ENCODE results near the gene WDR70. TPM values are rescaled to one million over a fixed set of nuclear protein-coding genes. Genes with fewer than 3 reads are reported as not detected.
"Not testable (repeated sequence)": the region's sequence is repeated elsewhere in the genome, so short reads cannot be mapped to it uniquely, and the experiment has no call there.

The WDR70 gene
- total RNA-seq, result 10 to 100 TPM; 32.7 to 58.5 TPM

DNA sequence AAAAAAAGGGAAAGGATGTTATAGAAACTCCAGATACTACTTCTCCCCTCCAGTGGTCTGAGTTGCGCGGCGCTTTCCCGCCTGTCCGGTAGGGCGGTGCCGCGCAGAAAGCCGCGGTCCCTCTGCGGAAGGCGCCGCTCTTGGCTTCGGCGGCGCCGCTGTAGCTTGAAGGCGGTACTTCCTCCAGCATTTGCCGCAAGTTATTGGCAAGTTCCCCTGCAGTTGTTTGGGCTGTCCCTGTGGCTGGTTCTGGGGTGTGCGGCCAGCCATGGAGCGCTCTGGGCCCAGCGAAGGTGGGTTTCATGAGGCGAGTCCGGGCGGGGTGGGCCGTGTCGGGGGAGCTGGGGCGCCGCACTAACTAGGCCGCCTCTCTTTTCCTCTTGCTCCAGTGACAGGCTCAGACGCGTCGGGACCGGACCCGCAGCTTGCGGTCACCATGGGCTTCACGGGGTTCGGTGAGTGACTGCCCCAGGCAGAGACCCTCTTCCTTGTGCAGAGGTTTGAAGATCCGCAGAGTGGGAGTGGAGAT lies at the start of gene WDR70:
Gene WDR70, plus strand, starts transcription at position 219 of the 529 bp plus-strand sequence. Its CDS starts 50 bp downstream, at position 269.
- not testable (repeated sequence) for H3K9me3 Mint-ChIP-seq, H3K36me3 Mint-ChIP-seq, H3K27me3 Mint-ChIP-seq
- Mint-ChIP-seq H3K4me3 (peak within 1 kb of the TSS; percentile 99), H3K4me1 (ENCODE audit: low read depth in 2 of 2) (peaks cover 6 to 12% of the 10 kb centered on the region in 2 donors), H3K27ac (peak within 1 kb of the TSS; percentile 75 to 80)
- DNase-seq (ENCODE audit: low spot score) (peak; percentile 91), ATAC-seq (peak; percentile 99)

DNA sequence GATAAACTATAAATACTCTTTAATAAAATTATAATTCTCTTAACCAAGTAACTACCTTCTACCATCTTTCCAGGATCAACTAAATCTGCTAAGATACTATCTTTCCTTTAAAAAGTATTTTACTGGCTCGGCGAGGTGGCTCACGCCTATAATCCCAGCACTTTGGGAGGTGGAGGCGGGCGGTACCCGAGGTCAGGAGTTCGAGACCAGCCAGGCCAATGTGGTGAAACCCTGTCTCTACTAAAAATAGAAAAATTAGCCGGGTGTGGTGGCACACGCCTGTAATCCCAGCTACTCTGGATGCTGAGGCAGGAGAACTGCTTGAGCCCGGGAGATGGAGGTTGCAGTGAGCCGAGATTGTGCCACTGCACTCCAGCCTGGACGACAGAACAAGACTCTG lies 44.4 kb upstream of the WDR70 start:
- H3K27ac Mint-ChIP-seq; ATAC-seq; H3K4me3 Mint-ChIP-seq; H3K27me3 Mint-ChIP-seq; H3K9me3 Mint-ChIP-seq; DNase-seq (ENCODE audit: low spot score); H3K4me1 Mint-ChIP-seq (ENCODE audit: low read depth in 2 of 2): not testable (repeated sequence)
- H3K36me3 Mint-ChIP-seq, result peaks cover 11% of the 10 kb centered on the region

GRCh38 chr5:37342741-37343140 lies 36.4 kb upstream of the WDR70 start:
- H3K4me1 Mint-ChIP-seq (ENCODE audit: low read depth in 2 of 2); ATAC-seq; H3K9me3 Mint-ChIP-seq; DNase-seq (ENCODE audit: low spot score); H3K27me3 Mint-ChIP-seq; H3K27ac Mint-ChIP-seq; H3K4me3 Mint-ChIP-seq: not testable (repeated sequence)
- peaks cover 12% of the 10 kb centered on the region for H3K36me3 Mint-ChIP-seq

DNA sequence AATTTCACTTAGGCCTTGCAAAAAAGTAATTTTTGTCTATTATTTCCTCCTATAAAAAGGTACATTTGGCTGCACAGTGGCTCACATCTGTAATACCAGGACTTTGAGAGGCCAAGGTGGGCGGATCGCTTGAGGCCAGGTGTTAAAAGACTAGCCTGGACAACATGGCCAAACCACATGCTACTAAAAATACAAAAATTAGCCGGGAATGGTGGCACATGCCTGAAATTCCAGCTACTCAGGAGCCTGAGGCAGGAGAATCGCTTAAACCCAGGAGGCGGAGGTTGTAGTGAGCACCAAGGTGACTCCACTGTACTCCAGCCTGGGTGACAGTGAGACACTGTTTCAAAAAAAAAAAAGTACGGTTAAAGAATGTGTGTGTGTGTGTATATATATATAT lies 24.0 kb upstream of the WDR70 start:
- Mint-ChIP-seq H3K4me3 (no peak overlapping the region), H3K36me3 (no peaks in the 10 kb centered on the region), H3K27me3 (no peaks in the 10 kb centered on the region), H3K9me3 (no peaks in the 10 kb centered on the region), H3K4me1 (ENCODE audit: low read depth in 2 of 2) (no peaks in the 10 kb centered on the region), H3K27ac (no peak overlapping the region)
- ATAC-seq, result no peak
- no peak for DNase-seq (ENCODE audit: low spot score)

- H3K4me3 Mint-ChIP-seq, result peak overlapping the region; percentile 99
- H3K36me3 Mint-ChIP-seq, result peaks cover 12% of the 10 kb centered on the region
- peak overlapping the region; percentile 86 to 96 for H3K27ac Mint-ChIP-seq
- H3K4me1 Mint-ChIP-seq (ENCODE audit: low read depth in 2 of 2), result peaks cover 26 to 36% of the 10 kb centered on the region in 2 donors
- ATAC-seq, result peak in 1 of 2 donors; percentile 62
- peaks cover 0 to 2% of the 10 kb centered on the region in 2 donors for H3K27me3 Mint-ChIP-seq
- H3K9me3 Mint-ChIP-seq, result no peaks in the 10 kb centered on the region
- DNase-seq (ENCODE audit: low spot score), result no peak
These were observed 8.6 kb upstream of the WDR70 start for GRCh38 chr5:37370550-37370863.

- H3K27ac Mint-ChIP-seq, result peak within 1 kb of the TSS; percentile 86 to 96
- H3K9me3 Mint-ChIP-seq, result no peaks in the 10 kb centered on the region
- H3K27me3 Mint-ChIP-seq, result peaks cover 0 to 2% of the 10 kb centered on the region in 2 donors
- ATAC-seq (peak; percentile 97 to 98), DNase-seq (ENCODE audit: low spot score) (peak; percentile 92)
- peak within 1 kb of the TSS; percentile 99 for H3K4me3 Mint-ChIP-seq
- peaks cover 12% of the 10 kb centered on the region for H3K36me3 Mint-ChIP-seq
- H3K4me1 Mint-ChIP-seq (ENCODE audit: low read depth in 2 of 2), result peaks cover 23 to 36% of the 10 kb centered on the region in 2 donors
These were observed 8.0 kb upstream of the WDR70 start, which contains the start of gene NUP155 for GRCh38 chr5:37370864-37371726. Gene NUP155, minus strand, starts transcription at chr5:37371106. Its CDS starts 129 bp downstream, at chr5:37370977.

GRCh38 chr5:37375091-37375490 lies 4.0 kb upstream of the WDR70 start:
- Mint-ChIP-seq H3K27me3 (peaks cover 0 to 2% of the 10 kb centered on the region in 2 donors), H3K4me3 (no peak overlapping the region), H3K4me1 (ENCODE audit: low read depth in 2 of 2) (peaks cover 14 to 24% of the 10 kb centered on the region in 2 donors), H3K9me3 (no peaks in the 10 kb centered on the region), H3K27ac (no peak overlapping the region), H3K36me3 (peaks cover 6% of the 10 kb centered on the region)
- ATAC-seq (no peak), DNase-seq (ENCODE audit: low spot score) (no peak)

DNA sequence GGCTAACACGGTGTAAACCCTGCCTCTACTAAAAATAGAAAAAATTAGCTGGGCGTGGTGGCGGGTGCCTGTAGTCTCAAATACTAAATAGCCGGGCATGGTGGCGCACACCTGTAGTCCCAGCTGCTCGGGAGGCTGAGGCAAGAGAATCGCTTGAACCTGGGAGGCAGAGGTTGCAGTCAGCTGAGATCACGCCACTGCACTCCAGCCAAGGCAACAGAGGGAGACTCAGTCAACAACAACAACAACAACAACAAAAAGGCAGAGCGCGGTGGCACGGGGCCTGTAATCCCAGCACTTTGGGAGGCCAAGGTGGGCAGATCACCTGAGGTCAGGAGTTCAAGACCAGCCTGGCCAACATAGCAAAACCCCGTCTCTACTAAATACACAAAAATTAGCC lies 1.1 kb upstream of the WDR70 start:
- not testable (repeated sequence) for ATAC-seq; DNase-seq (ENCODE audit: low spot score); H3K9me3 Mint-ChIP-seq; H3K36me3 Mint-ChIP-seq; H3K27me3 Mint-ChIP-seq
- peak overlapping the region; percentile 60 for H3K4me3 Mint-ChIP-seq
- H3K27ac Mint-ChIP-seq, result peak overlapping the region in 1 of 2 donors; percentile 44
- H3K4me1 Mint-ChIP-seq (ENCODE audit: low read depth in 2 of 2), result peaks cover 6 to 12% of the 10 kb centered on the region in 2 donors

DNA sequence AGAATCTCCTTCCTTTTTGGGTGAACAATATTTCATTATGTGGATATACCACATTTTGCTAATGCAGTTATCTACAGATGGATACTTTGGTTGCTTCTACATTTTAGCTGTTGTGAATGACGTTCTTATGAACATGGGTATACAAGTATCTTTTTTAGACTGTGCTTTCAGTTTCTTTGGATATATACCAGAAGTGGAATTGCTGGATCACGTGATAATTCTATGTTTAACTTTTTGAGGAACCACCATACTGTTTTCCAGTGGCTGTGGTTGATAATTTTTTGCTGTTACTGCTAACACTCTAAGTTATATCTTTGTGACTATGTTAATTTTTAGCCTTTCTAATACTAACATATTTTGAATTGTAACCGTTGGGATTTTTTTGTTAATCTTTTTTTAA lies 12.5 kb downstream of the WDR70 start:
- Mint-ChIP-seq H3K27me3 (no peaks in the 10 kb centered on the region), H3K9me3 (no peaks in the 10 kb centered on the region), H3K4me1 (ENCODE audit: low read depth in 2 of 2) (peaks cover 0 to 3% of the 10 kb centered on the region in 2 donors), H3K36me3 (peaks cover 17% of the 10 kb centered on the region), H3K4me3 (no peak overlapping the region), H3K27ac (no peak overlapping the region)
- ATAC-seq (no peak), DNase-seq (ENCODE audit: low spot score) (no peak)

DNA sequence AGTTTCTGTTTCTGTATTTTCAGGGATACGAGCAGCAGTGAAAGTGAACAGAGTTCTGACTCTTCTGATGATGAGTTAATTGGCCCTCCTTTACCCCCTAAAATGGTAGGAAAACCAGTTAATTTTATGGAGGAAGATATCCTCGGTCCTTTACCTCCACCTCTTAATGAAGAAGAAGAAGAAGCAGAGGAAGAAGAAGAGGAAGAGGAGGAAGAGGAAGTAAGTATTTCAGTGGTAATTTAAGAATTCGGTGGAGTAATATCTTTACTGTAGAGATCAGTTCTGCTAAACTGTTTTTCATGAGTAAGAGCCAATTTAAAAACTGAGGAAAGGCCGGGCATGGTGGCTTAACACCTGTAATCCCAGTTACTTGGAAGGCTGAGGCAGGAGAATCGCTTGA lies 17.2 kb downstream of the WDR70 start:
- ATAC-seq, result no peak
- no peaks in the 10 kb centered on the region for H3K9me3 Mint-ChIP-seq
- DNase-seq (ENCODE audit: low spot score), result no peak
- H3K27ac Mint-ChIP-seq, result no peak overlapping the region
- H3K27me3 Mint-ChIP-seq, result no peaks in the 10 kb centered on the region
- H3K4me3 Mint-ChIP-seq, result no peak overlapping the region
- H3K4me1 Mint-ChIP-seq (ENCODE audit: low read depth in 2 of 2), result no peaks in the 10 kb centered on the region
- H3K36me3 Mint-ChIP-seq, result peaks cover 29% of the 10 kb centered on the region

DNA sequence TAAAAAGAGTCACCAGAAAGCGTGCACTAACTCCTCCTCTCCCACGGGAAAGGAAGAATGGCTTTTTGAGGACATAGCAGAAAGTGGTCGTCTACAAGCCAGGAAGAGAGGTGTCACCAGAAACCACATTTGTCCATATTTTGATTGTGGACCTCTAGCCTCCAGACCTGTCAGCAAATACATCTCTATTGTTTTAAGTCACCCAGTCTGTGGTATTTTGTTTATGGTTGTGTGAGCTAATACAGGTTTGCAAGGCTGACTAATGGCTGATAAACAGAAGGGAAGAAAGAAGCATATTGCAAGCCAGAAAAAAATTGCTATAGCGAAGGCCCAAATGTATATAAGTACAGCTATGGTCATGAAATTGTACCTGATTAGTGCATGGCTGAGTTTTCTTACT lies 21.4 kb downstream of the WDR70 start:
- Mint-ChIP-seq H3K27me3 (no peaks in the 10 kb centered on the region), H3K4me1 (ENCODE audit: low read depth in 2 of 2) (no peaks in the 10 kb centered on the region), H3K9me3 (no peaks in the 10 kb centered on the region), H3K27ac (no peak overlapping the region), H3K4me3 (no peak overlapping the region), H3K36me3 (peaks cover 24% of the 10 kb centered on the region)
- DNase-seq (ENCODE audit: low spot score) (no peak), ATAC-seq (no peak)

- Mint-ChIP-seq H3K36me3 (no peaks in the 10 kb centered on the region), H3K27me3 (no peaks in the 10 kb centered on the region), H3K4me1 (ENCODE audit: low read depth in 2 of 2) (no peaks in the 10 kb centered on the region), H3K4me3 (no peak overlapping the region), H3K9me3 (no peaks in the 10 kb centered on the region), H3K27ac (no peak overlapping the region)
- no peak for DNase-seq (ENCODE audit: low spot score)
- ATAC-seq, result no peak
These were observed 33.4 kb downstream of the WDR70 start for GRCh38 chr5:37412515-37412914.

GRCh38 chr5:37415456-37415855 lies 36.3 kb downstream of the WDR70 start:
- not testable (repeated sequence) for H3K27ac Mint-ChIP-seq; H3K36me3 Mint-ChIP-seq; ATAC-seq; H3K4me3 Mint-ChIP-seq; H3K4me1 Mint-ChIP-seq (ENCODE audit: low read depth in 2 of 2); DNase-seq (ENCODE audit: low spot score); H3K9me3 Mint-ChIP-seq; H3K27me3 Mint-ChIP-seq

GRCh38 chr5:37417347-37417746 lies 38.2 kb downstream of the WDR70 start:
- no peaks in the 10 kb centered on the region for H3K36me3 Mint-ChIP-seq
- no peaks in the 10 kb centered on the region for H3K27me3 Mint-ChIP-seq
- H3K9me3 Mint-ChIP-seq, result no peaks in the 10 kb centered on the region
- no peak overlapping the region for H3K4me3 Mint-ChIP-seq
- no peak for DNase-seq (ENCODE audit: low spot score)
- ATAC-seq, result no peak
- no peaks in the 10 kb centered on the region for H3K4me1 Mint-ChIP-seq (ENCODE audit: low read depth in 2 of 2)
- H3K27ac Mint-ChIP-seq, result no peak overlapping the region

Measured in natural killer cell treated with Interleukin-12 subunit alpha and Interleukin-12 subunit beta and Interleukin-15 and Interleukin-18, amount 100 ng/mL, for 72 hours (primary cell).